ENCODE results near the gene ARRDC1.

GRCh38 chr9:137632230-137633161 lies 27.0 kb downstream of the ARRDC1 start:
- TF ChIP-seq CTCF (tag by site-specific recombination; IDR thresholded peaks at IDR 0.05): no peak
- TF ChIP-seq ZNF398 (tag by site-specific recombination; IDR thresholded peaks at IDR 0.05): no peak
- no peak for TF ChIP-seq ZNF561 (tag by site-specific recombination; IDR thresholded peaks at IDR 0.05; ENCODE audit: borderline replicate concordance)
- no peak for TF ChIP-seq ZNF530 (tag by site-specific recombination; IDR thresholded peaks at IDR 0.05; ENCODE audit: low read depth)
- no peak for TF ChIP-seq ZBTB7A (tag by site-specific recombination; IDR thresholded peaks at IDR 0.05; ENCODE audit: low read depth)
- TF ChIP-seq ZNF112 (tag by site-specific recombination; IDR thresholded peaks at IDR 0.05): no peak
- no peak for TF ChIP-seq ZNF362 (tag by site-specific recombination; IDR thresholded peaks at IDR 0.05)
- TF ChIP-seq ATF2 (tag by site-specific recombination; IDR thresholded peaks at IDR 0.05; ENCODE audit: low read depth): peak; percentile 93
- no peak for TF ChIP-seq ZBTB6 (tag by site-specific recombination; IDR thresholded peaks at IDR 0.05)
- TF ChIP-seq HOXA7 (CRISPR knock-in tag; IDR thresholded peaks at IDR 0.05; ENCODE audit: borderline replicate concordance): no peak
- TF ChIP-seq ZBTB20 (tag by site-specific recombination; IDR thresholded peaks at IDR 0.05): peak; percentile 15; the same call in 1 of the 2 replicates
- TF ChIP-seq ZNF521 (tag by site-specific recombination; IDR thresholded peaks at IDR 0.05): no peak
- no peak for TF ChIP-seq MYNN (tag by site-specific recombination; IDR thresholded peaks at IDR 0.05; ENCODE audit: borderline replicate concordance)
